K562 (cell line): Measurements from ENCODE around the gene PPM1E.

ENCODE experiments used
- EP300 ChIP-seq: IDR thresholded peaks from 2 replicates; pipeline ENCODE4 v1.6.1; 2012; ENCODE audit warnings: low read length, improper control_type of control experiment
- FOXA1 ChIP-seq: fragments of 450-650 bp; IDR thresholded peaks from 2 replicates; pipeline ENCODE4 v1.6.1; 2016; ENCODE audit warnings: mild to moderate bottlenecking, borderline replicate concordance
- POLR2AphosphoS5 ChIP-seq: IDR thresholded peaks from 2 replicates; pipeline ENCODE4 v1.6.1; 2011; ENCODE audit warnings: mild to moderate bottlenecking, low read depth, low read length, moderate library complexity; ENCODE audit not compliant: control insufficient read depth, insufficient read depth
- TF ChIP-seq, protein P1 (sequence below), 2 experiments: fragments of 450-650 bp in 1 of 2; sonication (generic) in 1 of 2; formaldehyde crosslinking in 1 of 2; IDR thresholded peaks in 1 of 2; conservative IDR thresholded peaks in 1 of 2; 2 replicates each; pipeline versions ENCODE4 v1.6.1 to v1.8.1; 2016 to 2023; ENCODE audit warnings: mild to moderate bottlenecking in 2 of 2, moderate library complexity in 2 of 2, inconsistent platforms in 1 of 2, missing genetic modification reagents in 1 of 2

DNA sequence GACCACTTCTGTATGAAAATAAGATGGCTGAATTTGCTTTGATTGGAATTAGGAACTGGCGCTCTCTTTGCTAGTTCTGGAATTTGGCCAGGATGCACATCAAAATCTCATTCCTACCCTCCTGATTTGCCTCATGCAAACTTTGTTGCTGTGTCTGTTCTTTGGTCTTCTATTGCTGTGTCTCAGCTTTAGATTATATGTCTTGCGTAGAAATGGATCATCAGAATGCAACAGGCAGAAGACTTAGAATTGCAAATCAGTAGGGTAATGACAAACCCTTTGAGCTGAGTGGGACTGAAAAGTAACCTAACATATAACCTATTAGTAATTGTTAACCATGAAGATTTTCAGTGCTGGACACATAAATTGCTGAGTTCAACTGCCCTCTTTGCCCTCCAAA, 33.0 kb upstream of the PPM1E start:
- TF ChIP-seq, protein P1, sequence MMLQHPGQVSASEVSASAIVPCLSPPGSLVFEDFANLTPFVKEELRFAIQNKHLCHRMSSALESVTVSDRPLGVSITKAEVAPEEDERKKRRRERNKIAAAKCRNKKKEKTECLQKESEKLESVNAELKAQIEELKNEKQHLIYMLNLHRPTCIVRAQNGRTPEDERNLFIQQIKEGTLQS (IDR thresholded peaks at IDR 0.05), result no peak
- TF ChIP-seq, protein P1 (CRISPR knock-in tag; conservative IDR thresholded peaks at IDR 0.05), result no peak
- TF ChIP-seq POLR2AphosphoS5 (no peak), FOXA1 (no peak), EP300 (no peak)
